K562 (cell line): ENCODE results near the gene POR. TPM values are rescaled to one million over a fixed set of nuclear protein-coding genes. Genes with fewer than 3 reads are reported as not detected.
A peak's percentile ranks its signal among the peaks of the same experiment; 100 is the strongest.

Experiments used
- CBFA2T3 ChIP-seq: fragments of 450-650 bp; IDR thresholded peaks from 2 replicates; pipeline ENCODE4 v1.6.1; 2017
- FUS ChIP-seq: fragments of 200-400 bp; formaldehyde crosslinking; optimal IDR thresholded peaks from 2 replicates; pipeline ENCODE3; 2017; ENCODE audit warnings: low read depth, low read length
- ID3 ChIP-seq, 2 experiments: fragments of 250-450 bp in 1 of 2; fragments of 450-650 bp in 1 of 2; sonication (Bioruptor Pico) in 1 of 2; IDR thresholded peaks; 2 replicates each; pipeline versions ENCODE4 v1.6.1 to v1.8.0; 2016 to 2021; ENCODE audit warnings: mild to moderate bottlenecking in 2 of 2, moderate library complexity in 2 of 2, missing compliant biosample characterization in 1 of 2, missing genetic modification characterization in 1 of 2
- MECOM ChIP-seq: fragments of 250-450 bp; sonication (Bioruptor Pico); IDR thresholded peaks from 2 replicates; pipeline ENCODE4 v1.8.0; 2022; ENCODE audit warnings: inconsistent platforms
- MNT ChIP-seq, 2 experiments: fragments of 450-650 bp; conservative IDR thresholded peaks; 2 replicates each; pipeline ENCODE4 v1.6.1; 2017; ENCODE audit warnings: mild to moderate bottlenecking in 2 of 2, moderate library complexity in 2 of 2
- NKRF ChIP-seq: fragments of 450-650 bp; IDR thresholded peaks from 2 replicates; pipeline ENCODE4 v1.6.1; 2016; ENCODE audit warnings: borderline replicate concordance
- PPARD ChIP-seq: fragments of 250-450 bp; sonication (Bioruptor Pico); IDR thresholded peaks from 2 replicates; pipeline ENCODE4 v1.8.0; 2022; ENCODE audit warnings: inconsistent platforms, mild to moderate bottlenecking, moderate library complexity
- TCFL5 ChIP-seq: fragments of 250-450 bp; sonication (Bioruptor Pico); conservative IDR thresholded peaks from 2 replicates; pipeline ENCODE4 v1.6.1; 2021; ENCODE audit warnings: mild to moderate bottlenecking, moderate library complexity, matching md5 sums
- ZFP30 ChIP-seq: fragments of 250-450 bp; sonication (Bioruptor Pico); IDR thresholded peaks from 2 replicates; pipeline ENCODE4 v1.8.0; 2022; ENCODE audit warnings: moderate library complexity, mild to moderate bottlenecking, inconsistent platforms, borderline replicate concordance
- ZNF174 ChIP-seq: fragments of 250-450 bp; sonication (Bioruptor Pico); IDR thresholded peaks from 2 replicates; pipeline ENCODE4 v1.4.0; 2020; ENCODE audit warnings: mild to moderate bottlenecking
- ZNF395 ChIP-seq: fragments of 200-800 bp; sonication (Bioruptor generic); IDR thresholded peaks from 2 replicates; pipeline ENCODE4 v1.6.1; 2017; ENCODE audit warnings: missing genetic modification characterization, missing compliant biosample characterization
- ZNF589 ChIP-seq: fragments of 200-800 bp; sonication (Bioruptor generic); IDR thresholded peaks from 2 replicates; pipeline ENCODE4 v1.6.1; 2016; ENCODE audit warnings: low read depth, missing genetic modification characterization, missing compliant biosample characterization
- ZNF717 ChIP-seq: fragments of 250-450 bp; sonication (Bioruptor Pico); IDR thresholded peaks from 2 replicates; pipeline ENCODE4 v1.5.0; 2021
- polyA plus RNA-seq, 8 experiments: library from polyadenylated mRNA; depleted of rRNA in 4 of 8; stranded (reverse) in 5 of 8; unstranded in 3 of 8; fragments of >200 nt; fragmentation: Nextera tagmentation in 2 of 8; fragmentation: Illumina TruSeq in 1 of 8; extraction: Ambion mirVana in 2 of 8; extraction: Trizol in 1 of 8; gene quantifications; 2 replicates each; pipeline versions ENCODE4 v1.2.1 to v1.2.3, GENCODE V29; 2011 to 2014; ENCODE audit warnings: inconsistent platforms in 1 of 8, missing spikeins in 1 of 8
- total RNA-seq, 7 experiments: library from RNA; depleted of rRNA in 6 of 7; stranded (reverse); fragments of >200 nt in 6 of 7; fragmentation: Illumina TruSeq in 2 of 7; extraction: Trizol in 2 of 7; gene quantifications; 2 replicates each; pipeline versions ENCODE4 v1.2.1 to v1.2.3, GENCODE V29; 2011 to 2021; ENCODE audit warnings: low replicate concordance in 1 of 7
- TF ChIP-seq, protein P1 (sequence below): fragments of 450-650 bp; formaldehyde crosslinking; IDR thresholded peaks from 2 replicates; pipeline ENCODE4 v1.4.0; 2020; ENCODE audit warnings: mild to moderate bottlenecking, mixed read lengths
- TF ChIP-seq, protein P2 (sequence below): fragments of 250-450 bp; sonication (Bioruptor Pico); IDR thresholded peaks from 2 replicates; pipeline ENCODE4 v1.4.0; 2020; ENCODE audit warnings: mild to moderate bottlenecking, moderate library complexity

The POR gene
- total and polyA plus RNA-seq, 9 of the 15 experiments (the other 6 are each of a cell fraction or from before 2014, with no cell fraction given): 4.7 to 142 (median 40.8) TPM

DNA sequence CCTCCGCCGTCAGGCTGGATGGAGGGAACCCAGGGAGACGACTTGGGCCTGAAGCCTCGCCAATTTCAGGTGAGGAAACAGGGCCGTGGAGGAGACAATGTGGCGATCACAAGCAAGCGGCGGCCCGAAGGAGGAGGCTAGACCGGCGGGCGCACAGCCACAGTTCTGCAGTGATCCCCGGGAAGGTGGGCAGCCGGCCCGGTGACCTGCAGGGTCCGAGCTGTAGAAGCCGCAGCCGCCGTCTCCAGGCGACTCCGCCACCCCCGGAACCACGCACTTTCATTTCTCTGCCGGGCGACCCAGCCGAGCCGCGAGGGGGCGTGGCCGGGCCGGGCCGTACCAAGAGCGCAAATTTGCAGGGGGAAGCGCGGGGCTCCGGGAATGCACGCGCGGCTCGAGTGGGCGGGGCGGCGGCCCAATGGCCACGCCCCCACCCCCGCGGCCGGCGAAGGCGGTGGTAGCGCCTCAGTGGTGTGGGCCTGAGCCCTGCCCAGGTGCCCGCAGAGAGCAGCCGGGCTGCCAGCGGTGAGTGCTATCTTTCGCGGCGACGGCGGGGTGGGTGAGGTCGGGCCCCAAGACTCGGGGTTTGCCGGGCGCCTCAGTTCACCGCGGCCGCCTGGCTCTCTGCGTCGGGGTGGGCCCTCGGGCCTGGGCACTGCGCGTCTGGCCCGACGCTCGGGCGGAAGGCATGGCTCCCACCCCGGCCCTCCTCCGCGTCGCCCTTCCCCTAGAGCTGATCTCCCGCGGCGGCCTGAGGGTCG is at the start of gene POR (continued):
- TF ChIP-seq ZNF395 (CRISPR knock-in tag): no peak
- no peak for TF ChIP-seq NKRF
- TF ChIP-seq TCFL5 (CRISPR knock-in tag): no peak
- TF ChIP-seq CBFA2T3: peak; percentile 34; the same call in 1 of the 2 replicates
- no peak for TF ChIP-seq MECOM
- TF ChIP-seq, protein P1, sequence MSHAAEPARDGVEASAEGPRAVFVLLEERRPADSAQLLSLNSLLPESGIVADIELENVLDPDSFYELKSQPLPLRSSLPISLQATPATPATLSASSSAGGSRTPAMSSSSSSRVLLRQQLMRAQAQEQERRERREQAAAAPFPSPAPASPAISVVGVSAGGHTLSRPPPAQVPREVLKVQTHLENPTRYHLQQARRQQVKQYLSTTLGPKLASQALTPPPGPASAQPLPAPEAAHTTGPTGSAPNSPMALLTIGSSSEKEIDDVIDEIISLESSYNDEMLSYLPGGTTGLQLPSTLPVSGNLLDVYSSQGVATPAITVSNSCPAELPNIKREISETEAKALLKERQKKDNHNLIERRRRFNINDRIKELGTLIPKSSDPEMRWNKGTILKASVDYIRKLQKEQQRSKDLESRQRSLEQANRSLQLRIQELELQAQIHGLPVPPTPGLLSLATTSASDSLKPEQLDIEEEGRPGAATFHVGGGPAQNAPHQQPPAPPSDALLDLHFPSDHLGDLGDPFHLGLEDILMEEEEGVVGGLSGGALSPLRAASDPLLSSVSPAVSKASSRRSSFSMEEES (CRISPR knock-in tag): no peak; the same call in 1 of the 2 replicates
- TF ChIP-seq MNT (conservative IDR thresholded peaks at IDR 0.05): peak; percentile 92 to 97
- no peak for TF ChIP-seq ZNF717 (CRISPR knock-in tag)
- TF ChIP-seq ZNF174 (CRISPR knock-in tag): 0 out of 2 replicates have a peak, but pooled peaks have one; percentile 75
- TF ChIP-seq ZFP30 (CRISPR knock-in tag): peak; percentile 24; the same call in 1 of the 2 replicates
- no peak for TF ChIP-seq ZNF589 (CRISPR knock-in tag)
- TF ChIP-seq PPARD (CRISPR knock-in tag): no peak
- TF ChIP-seq ID3 (CRISPR knock-in tag; IDR thresholded peaks at IDR 0.05): no peak
- 0 out of 2 replicates have a peak, but pooled peaks have one; percentile 17 for TF ChIP-seq ID3 (tag; IDR thresholded peaks at IDR 0.05)
- TF ChIP-seq FUS: no peak
- TF ChIP-seq, protein P2, sequence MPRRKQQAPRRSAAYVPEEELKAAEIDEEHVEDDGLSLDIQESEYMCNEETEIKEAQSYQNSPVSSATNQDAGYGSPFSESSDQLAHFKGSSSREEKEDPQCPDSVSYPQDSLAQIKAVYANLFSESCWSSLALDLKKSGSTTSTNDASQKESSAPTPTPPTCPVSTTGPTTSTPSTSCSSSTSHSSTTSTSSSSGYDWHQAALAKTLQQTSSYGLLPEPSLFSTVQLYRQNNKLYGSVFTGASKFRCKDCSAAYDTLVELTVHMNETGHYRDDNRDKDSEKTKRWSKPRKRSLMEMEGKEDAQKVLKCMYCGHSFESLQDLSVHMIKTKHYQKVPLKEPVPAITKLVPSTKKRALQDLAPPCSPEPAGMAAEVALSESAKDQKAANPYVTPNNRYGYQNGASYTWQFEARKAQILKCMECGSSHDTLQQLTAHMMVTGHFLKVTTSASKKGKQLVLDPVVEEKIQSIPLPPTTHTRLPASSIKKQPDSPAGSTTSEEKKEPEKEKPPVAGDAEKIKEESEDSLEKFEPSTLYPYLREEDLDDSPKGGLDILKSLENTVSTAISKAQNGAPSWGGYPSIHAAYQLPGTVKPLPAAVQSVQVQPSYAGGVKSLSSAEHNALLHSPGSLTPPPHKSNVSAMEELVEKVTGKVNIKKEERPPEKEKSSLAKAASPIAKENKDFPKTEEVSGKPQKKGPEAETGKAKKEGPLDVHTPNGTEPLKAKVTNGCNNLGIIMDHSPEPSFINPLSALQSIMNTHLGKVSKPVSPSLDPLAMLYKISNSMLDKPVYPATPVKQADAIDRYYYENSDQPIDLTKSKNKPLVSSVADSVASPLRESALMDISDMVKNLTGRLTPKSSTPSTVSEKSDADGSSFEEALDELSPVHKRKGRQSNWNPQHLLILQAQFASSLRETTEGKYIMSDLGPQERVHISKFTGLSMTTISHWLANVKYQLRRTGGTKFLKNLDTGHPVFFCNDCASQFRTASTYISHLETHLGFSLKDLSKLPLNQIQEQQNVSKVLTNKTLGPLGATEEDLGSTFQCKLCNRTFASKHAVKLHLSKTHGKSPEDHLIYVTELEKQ: peak; percentile 45; the same call in 1 of the 2 replicates
